SK-N-SH treated with all-trans-retinoic acid at 6 μM for 48 hours (cell line): ENCODE measurements around the gene UFM1.

Experiments
- ATAC-seq: fragments of 200-7000 bp; cut with Tn5 transposase; 3 replicates; pipeline ENCODE4 v1.9.1; 2020; ENCODE audit warnings: mild to moderate bottlenecking, moderate library complexity
- ARNTL ChIP-seq: fragments of 450-650 bp; formaldehyde crosslinking; IDR thresholded peaks from 2 replicates; pipeline ENCODE4 v1.5.0; 2020; ENCODE audit warnings: low read depth, mild to moderate bottlenecking, moderate library complexity, borderline replicate concordance
- BACH2 ChIP-seq: fragments of 250-450 bp; sonication (Bioruptor Pico); IDR thresholded peaks from 2 replicates; pipeline ENCODE4 v1.9.0; 2021; ENCODE audit warnings: mild to moderate bottlenecking, borderline replicate concordance
- CREB5 ChIP-seq: fragments of 250-450 bp; sonication (Bioruptor Pico); IDR thresholded peaks from 2 replicates; pipeline ENCODE4 v1.5.1; 2020; ENCODE audit warnings: low read depth, mild to moderate bottlenecking, moderate library complexity
- CSRNP3 ChIP-seq: fragments of 250-450 bp; sonication (Bioruptor Pico); IDR thresholded peaks from 2 replicates; pipeline ENCODE4 v1.5.1; 2021; ENCODE audit warnings: mild to moderate bottlenecking, moderate library complexity
- ESRRG ChIP-seq: fragments of 250-450 bp; sonication (Bioruptor Pico); IDR thresholded peaks from 2 replicates; pipeline ENCODE4 v1.6.1; 2021; ENCODE audit warnings: mild to moderate bottlenecking
- GLIS3 ChIP-seq: fragments of 250-450 bp; sonication (Bioruptor Pico); IDR thresholded peaks from 2 replicates; pipeline ENCODE4 v1.5.0; 2020; ENCODE audit warnings: mild to moderate bottlenecking, moderate library complexity
- ISL1 ChIP-seq: fragments of 250-450 bp; sonication (Bioruptor Pico); IDR thresholded peaks from 2 replicates; pipeline ENCODE4 v2.1.2; 2022; ENCODE audit warnings: mild to moderate bottlenecking, moderate library complexity
- OSR1 ChIP-seq: fragments of 250-450 bp; sonication (Bioruptor Pico); IDR thresholded peaks from 2 replicates; pipeline ENCODE4 v1.8.0; 2022; ENCODE audit warnings: moderate library complexity, mild to moderate bottlenecking, inconsistent platforms
- PATZ1 ChIP-seq: fragments of 250-450 bp; sonication (Bioruptor Pico); IDR thresholded peaks from 2 replicates; pipeline ENCODE4 v1.8.0; 2020; ENCODE audit warnings: mild to moderate bottlenecking, moderate library complexity, borderline replicate concordance
- POU6F1 ChIP-seq: fragments of 250-450 bp; sonication (Bioruptor Pico); IDR thresholded peaks from 2 replicates; pipeline ENCODE4 v1.8.0; 2021; ENCODE audit warnings: low read depth, mild to moderate bottlenecking, moderate library complexity, borderline replicate concordance
- PPARA ChIP-seq: fragments of 250-450 bp; sonication (Bioruptor Pico); IDR thresholded peaks from 2 replicates; pipeline ENCODE4 v1.5.0; 2020; ENCODE audit warnings: mild to moderate bottlenecking, borderline replicate concordance
- RARB ChIP-seq: fragments of 250-450 bp; sonication (Bioruptor Pico); IDR thresholded peaks from 2 replicates; pipeline ENCODE4 v1.8.0; 2021; ENCODE audit warnings: mild to moderate bottlenecking, moderate library complexity
- SNAI2 ChIP-seq: fragments of 250-450 bp; sonication (Bioruptor Pico); IDR thresholded peaks from 2 replicates; pipeline ENCODE4 v1.5.0; 2020; ENCODE audit warnings: mild to moderate bottlenecking, moderate library complexity
- TCF4 ChIP-seq: fragments of 250-450 bp; sonication (Bioruptor Pico); IDR thresholded peaks from 2 replicates; pipeline ENCODE4 v1.8.0; 2021; ENCODE audit warnings: mild to moderate bottlenecking, moderate library complexity, borderline replicate concordance
- TOX ChIP-seq: fragments of 250-450 bp; sonication (Bioruptor Pico); IDR thresholded peaks from 2 replicates; pipeline ENCODE4 v1.8.0; 2021; ENCODE audit warnings: mild to moderate bottlenecking, moderate library complexity, borderline replicate concordance
- TSHZ2 ChIP-seq: fragments of 250-450 bp; sonication (Bioruptor Pico); IDR thresholded peaks from 2 replicates; pipeline ENCODE4 v1.5.0; 2020; ENCODE audit warnings: mild to moderate bottlenecking, moderate library complexity
- ZC3H10 ChIP-seq: fragments of 250-450 bp; sonication (Bioruptor Pico); IDR thresholded peaks from 2 replicates; pipeline ENCODE4 v1.5.1; 2021; ENCODE audit warnings: mild to moderate bottlenecking, moderate library complexity
- ZFP3 ChIP-seq: fragments of 250-450 bp; sonication (Bioruptor Pico); IDR thresholded peaks from 2 replicates; pipeline ENCODE4 v1.5.0; 2020; ENCODE audit warnings: mild to moderate bottlenecking, moderate library complexity
- ZFP30 ChIP-seq: fragments of 450-650 bp; formaldehyde crosslinking; IDR thresholded peaks from 2 replicates; pipeline ENCODE4 v1.5.0; 2022; ENCODE audit warnings: mild to moderate bottlenecking, moderate library complexity
- ZNF565 ChIP-seq: fragments of 450-650 bp; formaldehyde crosslinking; conservative IDR thresholded peaks from 2 replicates; pipeline ENCODE4 v1.5.0; 2020; ENCODE audit warnings: low read depth, mild to moderate bottlenecking, moderate library complexity
- ZNF70 ChIP-seq: fragments of 450-650 bp; formaldehyde crosslinking; IDR thresholded peaks from 2 replicates; pipeline ENCODE4 v1.5.0; 2020; ENCODE audit warnings: mild to moderate bottlenecking, moderate library complexity
- ZNF8 ChIP-seq: fragments of 450-650 bp; formaldehyde crosslinking; IDR thresholded peaks from 2 replicates; pipeline ENCODE4 v1.5.0; 2020; ENCODE audit warnings: mild to moderate bottlenecking, moderate library complexity

UFM1 gene

GRCh38 chr13:38325426-38325825 lies 24.2 kb upstream of the UFM1 start:
- TF ChIP-seq CREB5 (no peak), ZC3H10 (CRISPR knock-in tag) (no peak), RARB (CRISPR knock-in tag) (no peak), ZFP30 (no peak)
- no peak for ATAC-seq

- no peak for TF ChIP-seq ZNF565 (CRISPR knock-in tag)
- no peak for TF ChIP-seq POU6F1
- no peak for TF ChIP-seq PPARA (CRISPR knock-in tag)
- TF ChIP-seq TSHZ2 (CRISPR knock-in tag): no peak
- TF ChIP-seq TCF4 (CRISPR knock-in tag): no peak
- TF ChIP-seq ARNTL (CRISPR knock-in tag): no peak
- no peak for TF ChIP-seq ZC3H10 (CRISPR knock-in tag)
- TF ChIP-seq, all 23 proteins: peak for 0
- ATAC-seq: no peak
Measured at GRCh38 chr13:38328699-38329098, 21.0 kb upstream of the UFM1 start.

GRCh38 chr13:38334845-38335244 lies 14.8 kb upstream of the UFM1 start:
- ATAC-seq: no peak
- TF ChIP-seq ZNF8 (CRISPR knock-in tag) (no peak), ZFP30 (no peak), TOX (CRISPR knock-in tag) (no peak), ARNTL (CRISPR knock-in tag) (no peak), OSR1 (no peak), GLIS3 (CRISPR knock-in tag) (no peak), ZFP3 (CRISPR knock-in tag) (no peak), TCF4 (CRISPR knock-in tag) (no peak), ESRRG (no peak), RARB (CRISPR knock-in tag) (no peak), POU6F1 (no peak), SNAI2 (CRISPR knock-in tag) (no peak), ZC3H10 (CRISPR knock-in tag) (no peak), PATZ1 (CRISPR knock-in tag) (no peak), ISL1 (CRISPR knock-in tag) (no peak), PPARA (CRISPR knock-in tag) (no peak), BACH2 (CRISPR knock-in tag) (no peak), ZNF70 (CRISPR knock-in tag) (no peak), CSRNP3 (CRISPR knock-in tag) (no peak)
